GM19372 (cell line): Measurements from ENCODE around the gene MYO9A.

Source experiments
- ATAC-seq: cut with Tn5 transposase; IDR thresholded peaks from one replicate; pipeline ENCODE4 v1.9.1; 2021; ENCODE audit warnings: mild to moderate bottlenecking, low read depth, moderate library complexity; ENCODE audit not compliant: unreplicated experiment

Gene MYO9A

GRCh38 chr15:71813723-71814470 lies 304.1 kb downstream of the MYO9A start:
- no peak for ATAC-seq

- no peak for ATAC-seq
These were observed 304.8 kb downstream of the MYO9A start for GRCh38 chr15:71812966-71813722.

- ATAC-seq = no peak
These were observed 305.9 kb downstream of the MYO9A start for GRCh38 chr15:71811752-71812735.

GRCh38 chr15:71811036-71811736 lies 306.8 kb downstream of the MYO9A start:
- ATAC-seq = no peak

- ATAC-seq = no peak
These were observed 307.5 kb downstream of the MYO9A start, which contains the start of gene NR2E3 for GRCh38 chr15:71810256-71811035. Gene NR2E3, plus strand, starts transcription at chr15:71810554. Its CDS starts 190 bp downstream, at chr15:71810744.

GRCh38 chr15:71809346-71809745 lies 308.6 kb downstream of the MYO9A start:
- ATAC-seq = no peak

GRCh38 chr15:71808311-71809020 lies 309.5 kb downstream of the MYO9A start:
- no peak for ATAC-seq

- ATAC-seq = no peak
These were observed 310.3 kb downstream of the MYO9A start for GRCh38 chr15:71807691-71808091.

- no peak for ATAC-seq
These were observed 310.8 kb downstream of the MYO9A start for GRCh38 chr15:71807125-71807629.

- no peak for ATAC-seq
These were observed 311.5 kb downstream of the MYO9A start for GRCh38 chr15:71806452-71806931.

- no peak for ATAC-seq
These were observed 313.1 kb downstream of the MYO9A start for GRCh38 chr15:71804695-71805470.

GRCh38 chr15:71804226-71804625 lies 313.7 kb downstream of the MYO9A start:
- ATAC-seq = no peak

- no peak for ATAC-seq
These were observed 315.2 kb downstream of the MYO9A start for GRCh38 chr15:71802770-71803169.

- ATAC-seq = no peak
These were observed 315.9 kb downstream of the MYO9A start for GRCh38 chr15:71801935-71802655.

GRCh38 chr15:71800835-71801745 lies 316.9 kb downstream of the MYO9A start:
- ATAC-seq = no peak

- ATAC-seq = no peak
These were observed 317.8 kb downstream of the MYO9A start for GRCh38 chr15:71800190-71800589.
